Liver (tissue), 9 donors: ENCODE data around the gene CALY. TPM values are rescaled to one million over a fixed set of nuclear protein-coding genes. Genes with fewer than 3 reads are reported as not detected.
A peak's percentile ranks its signal among the peaks of the same experiment; 100 is the strongest.

ENCODE experiments used
- DNase-seq: peaks from one replicate; pipeline ENCODE4 v3.0.0-alpha.2; 2017; ENCODE audit warnings: low spot score
- H3K27ac ChIP-seq, 2 donors: one replicate each; pipeline ENCODE4 v1.7.0; 2013; ENCODE audit warnings: inconsistent platforms in 2 of 2, low read length in 2 of 2, control low read depth in 1 of 2, low read depth in 1 of 2, mild to moderate bottlenecking in 1 of 2
- H3K27me3 ChIP-seq, 4 donors: one replicate each; pipeline versions ENCODE4 v1.6.1 to v1.7.0; 2013; ENCODE audit warnings: low read length in 3 of 4, inconsistent platforms in 1 of 4, mild to moderate bottlenecking in 1 of 4, moderate library complexity in 1 of 4; ENCODE audit not compliant: control insufficient read depth in 4 of 4, insufficient read depth in 4 of 4
- H3K36me3 ChIP-seq, 4 donors: one replicate each; pipeline versions ENCODE4 v1.6.1 to v1.7.0; 2013; ENCODE audit warnings: low read length in 3 of 4, mild to moderate bottlenecking in 3 of 4, low read depth in 1 of 4, moderate library complexity in 1 of 4; ENCODE audit not compliant: control insufficient read depth in 4 of 4, insufficient read depth in 3 of 4
- H3K4me1 ChIP-seq, 4 donors: one replicate each; pipeline versions ENCODE4 v1.6.1 to v1.7.0; 2013; ENCODE audit warnings: low read length in 3 of 4, mild to moderate bottlenecking in 3 of 4, moderate library complexity in 1 of 4; ENCODE audit not compliant: control insufficient read depth in 4 of 4, insufficient read depth in 4 of 4
- H3K4me3 ChIP-seq, 3 donors: one replicate each; pipeline versions ENCODE4 v1.6.1 to v1.7.0; 2013; ENCODE audit warnings: low read length in 3 of 3, control low read depth in 1 of 3, low read depth in 1 of 3, mild to moderate bottlenecking in 1 of 3
- H3K9ac ChIP-seq, 2 donors: one replicate each; pipeline ENCODE4 v1.7.0; 2013; ENCODE audit warnings: low read length in 2 of 2, mild to moderate bottlenecking in 2 of 2, moderate library complexity in 2 of 2, control low read depth in 1 of 2, low read depth in 1 of 2
- H3K9me3 ChIP-seq, 4 donors: one replicate each; pipeline versions ENCODE4 v1.6.1 to v1.7.0; 2013; ENCODE audit warnings: low read length in 3 of 4; ENCODE audit not compliant: control insufficient read depth in 4 of 4
- CTCF ChIP-seq: fragments of 150-350 bp; IDR thresholded peaks from 2 replicates; pipeline ENCODE4 v1.5.1; 2017; ENCODE audit warnings: improper control_type of control experiment, low read depth, low read length; ENCODE audit not compliant: missing input control
- EGR1 ChIP-seq, 2 donors: IDR thresholded peaks; 2 replicates each; pipeline ENCODE4 v1.6.1; 2016 to 2018; ENCODE audit warnings: antibody characterized with exemption in 2 of 2, low read depth in 2 of 2
- FOXA1 ChIP-seq: IDR thresholded peaks from 2 replicates; pipeline ENCODE4 v1.6.1; 2016; ENCODE audit warnings: antibody characterized with exemption
- GABPA ChIP-seq, 2 donors: IDR thresholded peaks in 1 of 2; conservative IDR thresholded peaks in 1 of 2; 2 replicates each; pipeline ENCODE4 v1.6.1; 2016; ENCODE audit warnings: antibody characterized with exemption in 2 of 2, mild to moderate bottlenecking in 1 of 2, moderate library complexity in 1 of 2
- HNF4A ChIP-seq, 2 donors: conservative IDR thresholded peaks; 2 replicates each; pipeline ENCODE4 v1.6.1; 2016; ENCODE audit warnings: antibody characterized with exemption in 2 of 2, mild to moderate bottlenecking in 2 of 2
- HNF4G ChIP-seq: IDR thresholded peaks from 2 replicates; pipeline ENCODE4 v1.6.1; 2016; ENCODE audit warnings: antibody characterized with exemption
- JUND ChIP-seq, 2 donors: IDR thresholded peaks; 2 replicates each; pipeline ENCODE4 v1.6.1; 2016; ENCODE audit warnings: antibody characterized with exemption in 2 of 2
- NR2F2 ChIP-seq: IDR thresholded peaks from 2 replicates; pipeline ENCODE4 v1.6.1; 2016; ENCODE audit warnings: antibody characterized with exemption
- RAD21 ChIP-seq, 2 donors: IDR thresholded peaks; 2 replicates each; pipeline ENCODE4 v1.6.1; 2016; ENCODE audit warnings: antibody characterized with exemption in 2 of 2, mild to moderate bottlenecking in 2 of 2
- RXRA ChIP-seq, 2 donors: IDR thresholded peaks; 2 replicates each; pipeline ENCODE4 v1.6.1; 2017 to 2018; ENCODE audit warnings: antibody characterized with exemption in 2 of 2, mild to moderate bottlenecking in 1 of 2
- SP1 ChIP-seq: IDR thresholded peaks from 2 replicates; pipeline ENCODE4 v1.6.1; 2018; ENCODE audit warnings: antibody characterized with exemption, mild to moderate bottlenecking
- TAF1 ChIP-seq: conservative IDR thresholded peaks from 2 replicates; pipeline ENCODE4 v1.6.1; 2016; ENCODE audit warnings: antibody characterized with exemption, mild to moderate bottlenecking
- WGBS: extraction: QIAGEN DNeasy Blood & Tissue Kit; methylation state at CpG from one replicate; pipeline ENCODE4 v1.1.7; 2013; 5-methylcytosine and 5-hydroxymethylcytosine counted together
- polyA plus RNA-seq, 2 donors: library from polyadenylated mRNA; stranded (reverse) in 1 of 2; unstranded in 1 of 2; fragments of 200-250 nt in 1 of 2; fragments of >200 nt in 1 of 2; fragmentation: Nextera tagmentation in 1 of 2; extraction: Ambion mirVana in 1 of 2; gene quantifications; one replicate each; pipeline versions ENCODE4 v1.2.1 to v1.2.3, GENCODE V29; 2013 to 2015
- total RNA-seq, 2 donors: library from RNA; depleted of rRNA; stranded (reverse); fragments of >200 nt; gene quantifications; one replicate each; pipeline ENCODE4 v1.2.3, GENCODE V29; 2014
- TF ChIP-seq, protein P1 (sequence below): IDR thresholded peaks from 2 replicates; pipeline ENCODE4 v1.6.1; 2016; ENCODE audit warnings: antibody characterized with exemption, mild to moderate bottlenecking
- TF ChIP-seq, protein P2 (sequence below): IDR thresholded peaks from 2 replicates; pipeline ENCODE4 v1.6.1; 2016; ENCODE audit warnings: antibody characterized with exemption
- TF ChIP-seq, protein P3 (sequence below): IDR thresholded peaks from 2 replicates; pipeline ENCODE4 v1.6.1; 2016; ENCODE audit warnings: antibody characterized with exemption
- donor health status: healthy.
- donor health status: healthy.
- donor health status: healthy.
- donor health status: healthy.
- donor health status: healthy.

CALY gene
- total and polyA plus RNA-seq, 4 donors: 0.07 TPM; not detected in 3

DNA sequence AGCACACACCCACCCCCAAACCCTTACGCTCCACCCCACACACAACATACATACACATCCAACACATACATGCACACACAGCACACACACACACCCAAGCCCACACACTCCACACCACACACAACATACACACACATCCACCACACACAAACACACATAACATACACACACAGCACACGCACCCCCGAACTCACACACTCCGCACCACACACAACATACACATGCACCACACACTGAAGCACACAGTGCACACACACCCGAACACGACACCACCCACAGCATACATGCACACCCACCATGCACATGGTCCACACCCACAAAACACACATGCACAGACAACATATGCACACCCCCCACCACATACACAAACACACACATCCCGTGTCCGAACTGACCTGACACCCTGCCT is 12.5 kb upstream of the CALY start:
- Histone ChIP-seq H3K27me3 (no peaks in the 10 kb centered on the region), H3K27ac (no peak overlapping the region), H3K36me3 (no peaks in the 10 kb centered on the region), H3K9me3 (no peaks in the 10 kb centered on the region), H3K4me1 (peaks cover 24 to 71% (median 58%) of the 10 kb centered on the region in 4 donors), H3K4me3 (no peak overlapping the region), H3K9ac (no peak overlapping the region)
- DNase-seq: no peak
- 81% methylated on average over 8 of the region's 8 CpGs for WGBS
- TF ChIP-seq RAD21 (IDR thresholded peaks at IDR 0.05) (no peak), FOXA1 (no peak), JUND (IDR thresholded peaks at IDR 0.05) (no peak)
- TF ChIP-seq, protein P1, sequence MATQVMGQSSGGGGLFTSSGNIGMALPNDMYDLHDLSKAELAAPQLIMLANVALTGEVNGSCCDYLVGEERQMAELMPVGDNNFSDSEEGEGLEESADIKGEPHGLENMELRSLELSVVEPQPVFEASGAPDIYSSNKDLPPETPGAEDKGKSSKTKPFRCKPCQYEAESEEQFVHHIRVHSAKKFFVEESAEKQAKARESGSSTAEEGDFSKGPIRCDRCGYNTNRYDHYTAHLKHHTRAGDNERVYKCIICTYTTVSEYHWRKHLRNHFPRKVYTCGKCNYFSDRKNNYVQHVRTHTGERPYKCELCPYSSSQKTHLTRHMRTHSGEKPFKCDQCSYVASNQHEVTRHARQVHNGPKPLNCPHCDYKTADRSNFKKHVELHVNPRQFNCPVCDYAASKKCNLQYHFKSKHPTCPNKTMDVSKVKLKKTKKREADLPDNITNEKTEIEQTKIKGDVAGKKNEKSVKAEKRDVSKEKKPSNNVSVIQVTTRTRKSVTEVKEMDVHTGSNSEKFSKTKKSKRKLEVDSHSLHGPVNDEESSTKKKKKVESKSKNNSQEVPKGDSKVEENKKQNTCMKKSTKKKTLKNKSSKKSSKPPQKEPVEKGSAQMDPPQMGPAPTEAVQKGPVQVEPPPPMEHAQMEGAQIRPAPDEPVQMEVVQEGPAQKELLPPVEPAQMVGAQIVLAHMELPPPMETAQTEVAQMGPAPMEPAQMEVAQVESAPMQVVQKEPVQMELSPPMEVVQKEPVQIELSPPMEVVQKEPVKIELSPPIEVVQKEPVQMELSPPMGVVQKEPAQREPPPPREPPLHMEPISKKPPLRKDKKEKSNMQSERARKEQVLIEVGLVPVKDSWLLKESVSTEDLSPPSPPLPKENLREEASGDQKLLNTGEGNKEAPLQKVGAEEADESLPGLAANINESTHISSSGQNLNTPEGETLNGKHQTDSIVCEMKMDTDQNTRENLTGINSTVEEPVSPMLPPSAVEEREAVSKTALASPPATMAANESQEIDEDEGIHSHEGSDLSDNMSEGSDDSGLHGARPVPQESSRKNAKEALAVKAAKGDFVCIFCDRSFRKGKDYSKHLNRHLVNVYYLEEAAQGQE: no peak

- H3K9me3 ChIP-seq: no peaks in the 10 kb centered on the region
- peak overlapping the region; percentile 89 to 92 for H3K27ac ChIP-seq
- no peaks in the 10 kb centered on the region for H3K27me3 ChIP-seq
- peak overlapping the region in 1 of 2 donors; percentile 12 for H3K9ac ChIP-seq
- H3K36me3 ChIP-seq: no peaks in the 10 kb centered on the region
- 26% methylated on average over 16 of the region's 16 CpGs for WGBS
- H3K4me3 ChIP-seq: peak overlapping the region; percentile 20 to 62 (median 51)
- TF ChIP-seq, protein P2, sequence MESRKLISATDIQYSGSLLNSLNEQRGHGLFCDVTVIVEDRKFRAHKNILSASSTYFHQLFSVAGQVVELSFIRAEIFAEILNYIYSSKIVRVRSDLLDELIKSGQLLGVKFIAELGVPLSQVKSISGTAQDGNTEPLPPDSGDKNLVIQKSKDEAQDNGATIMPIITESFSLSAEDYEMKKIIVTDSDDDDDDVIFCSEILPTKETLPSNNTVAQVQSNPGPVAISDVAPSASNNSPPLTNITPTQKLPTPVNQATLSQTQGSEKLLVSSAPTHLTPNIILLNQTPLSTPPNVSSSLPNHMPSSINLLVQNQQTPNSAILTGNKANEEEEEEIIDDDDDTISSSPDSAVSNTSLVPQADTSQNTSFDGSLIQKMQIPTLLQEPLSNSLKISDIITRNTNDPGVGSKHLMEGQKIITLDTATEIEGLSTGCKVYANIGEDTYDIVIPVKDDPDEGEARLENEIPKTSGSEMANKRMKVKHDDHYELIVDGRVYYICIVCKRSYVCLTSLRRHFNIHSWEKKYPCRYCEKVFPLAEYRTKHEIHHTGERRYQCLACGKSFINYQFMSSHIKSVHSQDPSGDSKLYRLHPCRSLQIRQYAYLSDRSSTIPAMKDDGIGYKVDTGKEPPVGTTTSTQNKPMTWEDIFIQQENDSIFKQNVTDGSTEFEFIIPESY: peak; percentile 46
- TF ChIP-seq, protein P1: peak; percentile 32
- TF ChIP-seq JUND (IDR thresholded peaks at IDR 0.05) (peak; percentile 93 to 95), HNF4A (conservative IDR thresholded peaks at IDR 0.05) (peak; percentile 86 to 90), NR2F2 (peak; percentile 83), EGR1 (IDR thresholded peaks at IDR 0.05; ENCODE audit: low read depth in 2 of 2) (no peak), TAF1 (no peak), CTCF (peak; percentile 11), FOXA1 (no peak), RXRA (IDR thresholded peaks at IDR 0.05) (peak; percentile 75 to 78), SP1 (peak; percentile 79), GABPA (IDR thresholded peaks at IDR 0.05 in 1 of 2, conservative IDR thresholded peaks at IDR 0.05 in 1 of 2) (no peak), HNF4G (peak; percentile 56), RAD21 (IDR thresholded peaks at IDR 0.05) (peak; percentile 31 to 46)
- TF ChIP-seq, protein P3, sequence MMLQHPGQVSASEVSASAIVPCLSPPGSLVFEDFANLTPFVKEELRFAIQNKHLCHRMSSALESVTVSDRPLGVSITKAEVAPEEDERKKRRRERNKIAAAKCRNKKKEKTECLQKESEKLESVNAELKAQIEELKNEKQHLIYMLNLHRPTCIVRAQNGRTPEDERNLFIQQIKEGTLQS: peak; percentile 96
- peaks cover 23 to 59% (median 47%) of the 10 kb centered on the region in 4 donors for H3K4me1 ChIP-seq
- DNase-seq: peak; percentile 58
Observed at GRCh38 chr10:133347710-133348517, 11.2 kb upstream of the CALY start.
